Erythroblast (primary cell): Measurements from ENCODE around the gene HBEGF.

Experiments
- GATA1 ChIP-seq: IDR thresholded peaks from 2 replicates; pipeline ENCODE4 v1.6.1; 2011; ENCODE audit warnings: low read depth, mild to moderate bottlenecking, control low read depth, low read length, moderate library complexity
- POLR2A ChIP-seq: IDR thresholded peaks from 2 replicates; pipeline ENCODE4 v1.6.1; 2011; ENCODE audit warnings: mild to moderate bottlenecking, low read length

DNA sequence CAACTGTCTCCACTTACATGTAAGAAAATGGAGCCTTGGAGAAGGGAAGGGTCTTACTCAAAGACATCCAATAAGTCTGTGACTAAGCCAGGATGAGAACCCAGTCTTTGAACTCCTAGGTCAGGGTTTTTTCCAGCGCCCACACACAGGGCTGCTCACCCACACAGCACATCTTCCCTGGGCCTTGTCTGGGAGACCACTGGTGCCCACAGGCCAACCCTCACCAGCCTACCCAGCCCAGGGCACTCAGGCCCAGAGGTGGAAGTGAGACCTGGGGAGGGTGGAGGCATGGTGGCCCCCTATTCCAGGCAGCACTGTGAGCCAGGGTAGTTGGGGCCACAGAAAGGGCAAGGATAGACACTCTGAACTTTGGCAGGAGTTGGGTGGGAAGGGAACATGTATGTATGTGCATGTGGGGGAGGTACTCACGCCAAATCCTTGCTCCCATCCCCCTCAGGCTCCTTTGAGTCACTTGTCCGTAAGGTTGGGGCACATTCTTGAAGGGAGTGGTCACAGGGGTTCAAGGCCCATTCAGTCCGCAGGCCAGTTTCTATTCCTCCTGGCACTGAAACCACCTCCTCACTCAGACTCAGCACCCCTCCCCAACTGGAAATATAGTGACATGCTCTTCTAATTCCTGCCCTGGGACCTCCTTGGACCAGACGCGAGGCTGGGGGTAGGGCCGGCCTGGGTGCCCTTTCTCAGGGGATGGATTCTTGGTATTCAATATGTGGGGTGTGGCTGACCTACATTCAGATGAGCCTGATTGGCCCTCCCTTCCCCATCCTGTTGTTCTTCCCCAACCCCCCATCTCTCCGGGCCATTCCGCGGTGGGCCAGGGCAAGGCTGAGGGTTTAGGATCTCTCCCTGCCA, 10.7 kb upstream of the HBEGF start:
- no peak for TF ChIP-seq POLR2A
- TF ChIP-seq GATA1: no peak
